Smooth muscle cell (in vitro differentiated cells): Measurements from ENCODE around the gene RPL12. TPM values are rescaled to one million over a fixed set of nuclear protein-coding genes. Genes with fewer than 3 reads are reported as not detected.

Experiments used
- DNase-seq: peaks from one replicate; lab custom pipeline; 2025; ENCODE audit not compliant: unreplicated experiment; lab: John Stamatoyannopoulos, UW
- H2AFZ ChIP-seq: fragments of 200-600 bp; sonication (generic); 2 replicates; pipeline ENCODE4 v1.6.0; 2016; ENCODE audit warnings: antibody characterized with exemption, low read depth, mild to moderate bottlenecking
- H3F3A ChIP-seq: fragments of 200-600 bp; sonication (generic); 2 replicates; pipeline ENCODE4 v1.6.0; 2017; ENCODE audit warnings: antibody characterized with exemption, low read depth
- H3K27ac ChIP-seq: fragments of 200-600 bp; sonication (generic); 2 replicates; pipeline ENCODE4 v1.5.1; 2016; ENCODE audit warnings: low read depth, mild to moderate bottlenecking
- H3K27me3 ChIP-seq: fragments of 200-600 bp; sonication (generic); 2 replicates; pipeline ENCODE4 v1.6.1; 2016; ENCODE audit warnings: low read depth, mild to moderate bottlenecking
- H3K36me3 ChIP-seq: fragments of 200-600 bp; sonication (generic); 2 replicates; pipeline ENCODE4 v1.5.1; 2016; ENCODE audit warnings: low read depth
- H3K4me1 ChIP-seq: fragments of 200-600 bp; sonication (generic); 2 replicates; pipeline ENCODE4 v1.5.1; 2016; ENCODE audit warnings: low read depth
- H3K4me2 ChIP-seq: fragments of 200-600 bp; sonication (generic); 2 replicates; pipeline ENCODE4 v1.6.0; 2016; ENCODE audit warnings: mild to moderate bottlenecking
- H3K4me3 ChIP-seq: fragments of 200-600 bp; sonication (generic); 2 replicates; pipeline ENCODE4 v1.5.1; 2016; ENCODE audit warnings: mild to moderate bottlenecking
- H3K79me2 ChIP-seq: fragments of 200-600 bp; sonication (generic); 2 replicates; pipeline ENCODE4 v1.6.0; 2016; ENCODE audit warnings: low read depth, mild to moderate bottlenecking
- H3K9ac ChIP-seq: fragments of 200-600 bp; sonication (generic); 2 replicates; pipeline ENCODE4 v1.6.0; 2016; ENCODE audit warnings: low read depth
- H3K9me3 ChIP-seq: fragments of 200-600 bp; sonication (generic); replicated peaks from 2 replicates; pipeline ENCODE4 v1.5.1; 2016; ENCODE audit warnings: low read depth
- H4K20me1 ChIP-seq: fragments of 200-600 bp; sonication (generic); 2 replicates; pipeline ENCODE4 v1.6.0; 2016; ENCODE audit warnings: low read depth
- CTCF ChIP-seq: fragments of 200-600 bp; sonication (generic); IDR thresholded peaks from 2 replicates; pipeline ENCODE4 v1.5.1; 2017; ENCODE audit warnings: borderline replicate concordance, mild to moderate bottlenecking, antibody characterized with exemption; ENCODE audit not compliant: insufficient read depth, poor library complexity, severe bottlenecking
- WGBS: methylation state at CpG from one replicate; pipeline ENCODE4 v1.1.7; 2016; ENCODE audit warnings: low lambda C conversion rate; 5-methylcytosine and 5-hydroxymethylcytosine counted together
- polyA plus RNA-seq: library from polyadenylated mRNA; unstranded; fragments of >200 nt; fragmentation: Nextera tagmentation; extraction: Ambion mirVana; gene quantifications from 2 replicates; pipeline ENCODE4 v1.2.1, GENCODE V29; 2016
- total RNA-seq: library from RNA; depleted of rRNA; stranded (reverse); fragments of >200 nt; gene quantifications from 2 replicates; pipeline ENCODE4 v1.2.3, GENCODE V29; 2014

The RPL12 gene
- total and polyA plus RNA-seq, 2 experiments from 2014 or later: 371 to 1,296 TPM

- peaks cover 4% of the 10 kb centered on the region for H3K36me3 ChIP-seq
- no peak overlapping the region for H2AFZ ChIP-seq
- WGBS: 94% methylated on average over 4 of the region's 4 CpGs
Measured at GRCh38 chr9:127445851-127446712, 5.1 kb downstream of the RPL12 start.

GRCh38 chr9:127444921-127445850 lies 6.0 kb downstream of the RPL12 start:
- Histone ChIP-seq H3K9ac (no peak overlapping the region), H2AFZ (no peak overlapping the region), H3K79me2 (peaks cover 22% of the 10 kb centered on the region), H3K27me3 (no peaks in the 10 kb centered on the region), H3K9me3 (no peaks in the 10 kb centered on the region), H3K27ac (peak overlapping the region; percentile 89), H3K4me1 (peaks cover 15% of the 10 kb centered on the region), H4K20me1 (peaks cover 56% of the 10 kb centered on the region), H3F3A (peaks cover 58% of the 10 kb centered on the region), H3K4me2 (no peak overlapping the region), H3K4me3 (no peak overlapping the region), H3K36me3 (peaks cover 4% of the 10 kb centered on the region)
- no peak for TF ChIP-seq CTCF
- DNase-seq: no peak
- 83% methylated on average over 15 of the region's 15 CpGs for WGBS

More at GRCh38 chr9:127445851-127446712, 5.1 kb downstream of the RPL12 start:
- Histone ChIP-seq H3K9ac (no peak overlapping the region), H3K4me1 (peaks cover 17% of the 10 kb centered on the region), H3K9me3 (no peaks in the 10 kb centered on the region), H3K27me3 (no peaks in the 10 kb centered on the region), H3K27ac (peak overlapping the region; percentile 89), H3K79me2 (peaks cover 31% of the 10 kb centered on the region), H4K20me1 (peaks cover 65% of the 10 kb centered on the region), H3K4me3 (no peak overlapping the region), H3K4me2 (no peak overlapping the region), H3F3A (peaks cover 58% of the 10 kb centered on the region)
- no peak for DNase-seq
- TF ChIP-seq CTCF: no peak

- Histone ChIP-seq H3K27me3 (no peaks in the 10 kb centered on the region), H3K79me2 (peaks cover 14% of the 10 kb centered on the region), H3K27ac (peak overlapping the region; percentile 89), H2AFZ (no peak overlapping the region), H3K4me3 (no peak overlapping the region), H4K20me1 (peaks cover 48% of the 10 kb centered on the region), H3K36me3 (peaks cover 4% of the 10 kb centered on the region), H3K9ac (no peak overlapping the region), H3K4me2 (no peak overlapping the region), H3K9me3 (no peaks in the 10 kb centered on the region), H3F3A (peaks cover 51% of the 10 kb centered on the region), H3K4me1 (peaks cover 7% of the 10 kb centered on the region)
- 95% methylated on average over 17 of the region's 17 CpGs for WGBS
- no peak for DNase-seq
- no peak for TF ChIP-seq CTCF
Measured at GRCh38 chr9:127444283-127444920, 6.8 kb downstream of the RPL12 start.
